GM15510 (cell line): ENCODE results near the gene TPO.

ENCODE experiments used
- POLR2A ChIP-seq: IDR thresholded peaks from 3 replicates; pipeline ENCODE4 v1.6.1; 2011; ENCODE audit warnings: borderline replicate concordance; ENCODE audit not compliant: insufficient read length; ENCODE audit errors: extremely low read depth

The TPO gene

GRCh38 chr2:1398191-1398590 is 15.1 kb upstream of the TPO start:
- TF ChIP-seq POLR2A: no peak

GRCh38 chr2:1400943-1401735 is 12.1 kb upstream of the TPO start:
- TF ChIP-seq POLR2A: no peak

- no peak for TF ChIP-seq POLR2A
These were observed 11.2 kb upstream of the TPO start for GRCh38 chr2:1402064-1402463.

GRCh38 chr2:1403565-1403964 is 9.7 kb upstream of the TPO start:
- TF ChIP-seq POLR2A: no peak

- no peak for TF ChIP-seq POLR2A
These were observed 8.1 kb upstream of the TPO start for GRCh38 chr2:1405124-1405523.

- TF ChIP-seq POLR2A: no peak
These were observed 7.3 kb upstream of the TPO start for GRCh38 chr2:1405967-1406366.

GRCh38 chr2:1406434-1406833 is 6.8 kb upstream of the TPO start:
- no peak for TF ChIP-seq POLR2A

- TF ChIP-seq POLR2A: no peak
These were observed 5.2 kb upstream of the TPO start for GRCh38 chr2:1407950-1408675.

- no peak for TF ChIP-seq POLR2A
These were observed 858 bp downstream of the TPO start for GRCh38 chr2:1414121-1414520.

- no peak for TF ChIP-seq POLR2A
These were observed 2.2 kb downstream of the TPO start for GRCh38 chr2:1415501-1415900.

GRCh38 chr2:1418566-1418965 is 5.3 kb downstream of the TPO start:
- no peak for TF ChIP-seq POLR2A

- TF ChIP-seq POLR2A: no peak
These were observed 7.7 kb downstream of the TPO start for GRCh38 chr2:1420746-1421480.

- no peak for TF ChIP-seq POLR2A
These were observed 8.5 kb downstream of the TPO start for GRCh38 chr2:1421731-1422130.

- TF ChIP-seq POLR2A: no peak
These were observed 8.9 kb downstream of the TPO start for GRCh38 chr2:1422131-1422530.

GRCh38 chr2:1422716-1423285 is 9.5 kb downstream of the TPO start:
- TF ChIP-seq POLR2A: no peak
